ENCODE data around the gene TPM4.

The TPM4 gene

GRCh38 chr19:16035601-16036297 is 40.5 kb upstream of the TPM4 start:
- Histone ChIP-seq H3K36me3 (ENCODE audit: control insufficient read depth, insufficient read depth, low read length) (no peaks in the 10 kb centered on the region), H3K4me3 (replicated peaks; ENCODE audit: low read depth, low read length) (no peak overlapping the region), H3K27me3 (replicated peaks; ENCODE audit: control insufficient read depth, insufficient read depth, low read length) (no peaks in the 10 kb centered on the region; the same call in none of the 2 replicates)
- DNase-seq (ENCODE audit: extremely low read depth, insufficient read length) = no peak
- TF ChIP-seq CTCF (IDR thresholded peaks at IDR 0.05; ENCODE audit: insufficient read depth, low read length, poor library complexity, severe bottlenecking) = no peak

- H3K4me3 ChIP-seq (replicated peaks; ENCODE audit: low read depth, low read length) = no peak overlapping the region
- H3K27me3 ChIP-seq (replicated peaks; ENCODE audit: control insufficient read depth, insufficient read depth, low read length) = no peaks in the 10 kb centered on the region; the same call in none of the 2 replicates
- DNase-seq (ENCODE audit: extremely low read depth, insufficient read length) = no peak
- TF ChIP-seq CTCF (IDR thresholded peaks at IDR 0.05; ENCODE audit: insufficient read depth, low read length, poor library complexity, severe bottlenecking) = no peak
- H3K36me3 ChIP-seq (ENCODE audit: control insufficient read depth, insufficient read depth, low read length) = no peaks in the 10 kb centered on the region
Measured at GRCh38 chr19:16036397-16036925, 39.8 kb upstream of the TPM4 start.

GRCh38 chr19:16036941-16037340 is 39.4 kb upstream of the TPM4 start:
- TF ChIP-seq CTCF (IDR thresholded peaks at IDR 0.05; ENCODE audit: insufficient read depth, low read length, poor library complexity, severe bottlenecking) = no peak
- H3K4me3 ChIP-seq (replicated peaks; ENCODE audit: low read depth, low read length) = no peak overlapping the region

GRCh38 chr19:16037424-16038195 is 38.7 kb upstream of the TPM4 start:
- no peaks in the 10 kb centered on the region for H3K36me3 ChIP-seq (ENCODE audit: control insufficient read depth, insufficient read depth, low read length)
- H3K4me3 ChIP-seq (replicated peaks; ENCODE audit: low read depth, low read length) = no peak overlapping the region
- TF ChIP-seq CTCF (IDR thresholded peaks at IDR 0.05; ENCODE audit: insufficient read depth, low read length, poor library complexity, severe bottlenecking) = no peak
- DNase-seq (ENCODE audit: extremely low read depth, insufficient read length) = no peak
- H3K27me3 ChIP-seq (replicated peaks; ENCODE audit: control insufficient read depth, insufficient read depth, low read length) = no peaks in the 10 kb centered on the region; the same call in none of the 2 replicates

More at GRCh38 chr19:16036941-16037340, 39.4 kb upstream of the TPM4 start:
- H3K36me3 ChIP-seq (ENCODE audit: control insufficient read depth, insufficient read depth, low read length) = no peaks in the 10 kb centered on the region
- H3K27me3 ChIP-seq (replicated peaks; ENCODE audit: control insufficient read depth, insufficient read depth, low read length) = no peaks in the 10 kb centered on the region; the same call in none of the 2 replicates
- no peak for DNase-seq (ENCODE audit: extremely low read depth, insufficient read length)

GRCh38 chr19:16038196-16038695 is 38.0 kb upstream of the TPM4 start:
- no peak overlapping the region for H3K4me3 ChIP-seq (replicated peaks; ENCODE audit: low read depth, low read length)
- no peaks in the 10 kb centered on the region for H3K36me3 ChIP-seq (ENCODE audit: control insufficient read depth, insufficient read depth, low read length)
- no peak for TF ChIP-seq CTCF (IDR thresholded peaks at IDR 0.05; ENCODE audit: insufficient read depth, low read length, poor library complexity, severe bottlenecking)
- H3K27me3 ChIP-seq (replicated peaks; ENCODE audit: control insufficient read depth, insufficient read depth, low read length) = no peaks in the 10 kb centered on the region; the same call in none of the 2 replicates
- DNase-seq (ENCODE audit: extremely low read depth, insufficient read length) = no peak

Data from GM06990 (cell line).